Neural cell (in vitro differentiated cells): ENCODE measurements around the gene SET. TPM values are rescaled to one million over a fixed set of nuclear protein-coding genes. Genes with fewer than 3 reads are reported as not detected.

Source experiments
- H2AFZ ChIP-seq: fragments of 200-600, 300-800 bp; sonication (generic), shearing (Covaris generic); 2 replicates; pipeline ENCODE4 v1.6.0; 2014; ENCODE audit warnings: low read depth, mild to moderate bottlenecking, antibody characterized with exemption, low read length, moderate library complexity
- H3F3A ChIP-seq: fragments of 200-600 bp; shearing (Covaris generic); 2 replicates; pipeline ENCODE4 v1.6.1; 2016; ENCODE audit warnings: mild to moderate bottlenecking, moderate library complexity, mixed read lengths, antibody characterized with exemption, low read length; ENCODE audit not compliant: insufficient read depth, poor library complexity, severe bottlenecking
- H3K27ac ChIP-seq: fragments of 200-600, 300-800 bp; sonication (generic), shearing (Covaris generic); 2 replicates; pipeline ENCODE4 v1.5.1; 2014; ENCODE audit warnings: mild to moderate bottlenecking, low read length, moderate library complexity
- H3K27me3 ChIP-seq: fragments of 300-800, 200-600 bp; sonication (generic), shearing (Covaris generic); 2 replicates; pipeline ENCODE4 v1.6.0; 2014; ENCODE audit warnings: mild to moderate bottlenecking, low read depth, low read length, moderate library complexity; ENCODE audit not compliant: insufficient read depth
- H3K36me3 ChIP-seq: fragments of 300-800, 200-600 bp; sonication (generic), shearing (Covaris generic); 2 replicates; pipeline ENCODE4 v1.5.1; 2014; ENCODE audit warnings: mild to moderate bottlenecking, antibody characterized with exemption, low read length, moderate library complexity; ENCODE audit not compliant: insufficient read depth
- H3K4me2 ChIP-seq: fragments of 300-800, 200-600 bp; sonication (generic), shearing (Covaris generic); 2 replicates; pipeline ENCODE4 v1.6.0; 2014; ENCODE audit warnings: mild to moderate bottlenecking, low read length
- H3K4me3 ChIP-seq: fragments of 300-800, 200-600 bp; sonication (generic), shearing (Covaris generic); 2 replicates; pipeline ENCODE4 v1.5.1; 2014; ENCODE audit warnings: mild to moderate bottlenecking, low read length, moderate library complexity
- H3K79me2 ChIP-seq: fragments of 200-600 bp; shearing (Covaris generic); replicated peaks from 2 replicates; pipeline ENCODE4 v1.6.0; 2014; ENCODE audit warnings: mild to moderate bottlenecking, low read length, moderate library complexity; ENCODE audit not compliant: insufficient read depth
- H3K9ac ChIP-seq: fragments of 300-800, 200-600 bp; sonication (generic), shearing (Covaris generic); 2 replicates; pipeline ENCODE4 v1.6.1; 2016; ENCODE audit warnings: mild to moderate bottlenecking, low read length, mixed read lengths
- H3K9me2 ChIP-seq: fragments of 200-600 bp; shearing (Covaris generic); 2 replicates; pipeline ENCODE4 v1.6.1; 2016; ENCODE audit warnings: mild to moderate bottlenecking, low read length, mixed read lengths; ENCODE audit not compliant: insufficient read depth
- H3K9me3 ChIP-seq: fragments of 200-600, 300-800 bp; sonication (generic), shearing (Covaris generic); 2 replicates; pipeline ENCODE4 v1.6.1; 2016; ENCODE audit warnings: mild to moderate bottlenecking, mixed run types, low read length, moderate library complexity, mixed read lengths
- H4K20me1 ChIP-seq: fragments of 200-600 bp; shearing (Covaris generic); 2 replicates; pipeline ENCODE4 v1.6.1; 2016; ENCODE audit warnings: mild to moderate bottlenecking, mixed run types; ENCODE audit not compliant: insufficient read depth
- CTCF ChIP-seq: fragments of 450-650 bp; IDR thresholded peaks from 2 replicates; pipeline ENCODE4 v1.5.1; 2014; ENCODE audit warnings: antibody characterized with exemption, mild to moderate bottlenecking, moderate library complexity; ENCODE audit not compliant: poor library complexity, severe bottlenecking
- EP300 ChIP-seq: fragments of 450-650 bp; conservative IDR thresholded peaks from 2 replicates; pipeline ENCODE4 v1.6.1; 2014; ENCODE audit warnings: antibody characterized with exemption, mild to moderate bottlenecking, moderate library complexity; ENCODE audit not compliant: poor library complexity, severe bottlenecking
- EZH2 ChIP-seq: fragments of 200-600, 300-800 bp; shearing (Covaris generic), sonication (generic); IDR thresholded peaks from 2 replicates; pipeline ENCODE4 v1.6.1; 2014; ENCODE audit warnings: antibody characterized with exemption, low read length, borderline replicate concordance, mild to moderate bottlenecking; ENCODE audit not compliant: insufficient read depth, poor library complexity, severe bottlenecking
- MXI1 ChIP-seq: fragments of 450-650 bp; conservative IDR thresholded peaks from 2 replicates; pipeline ENCODE4 v1.6.1; 2014; ENCODE audit warnings: antibody characterized with exemption, mild to moderate bottlenecking; ENCODE audit not compliant: poor library complexity, severe bottlenecking
- POLR2AphosphoS5 ChIP-seq: IDR thresholded peaks from 2 replicates; pipeline ENCODE4 v1.6.1; 2012
- RAD21 ChIP-seq: fragments of 450-650 bp; conservative IDR thresholded peaks from 2 replicates; pipeline ENCODE4 v1.6.1; 2014; ENCODE audit warnings: antibody characterized with exemption, mild to moderate bottlenecking, moderate library complexity
- REST ChIP-seq: IDR thresholded peaks from 2 replicates; pipeline ENCODE4 v1.6.1; 2012; ENCODE audit warnings: borderline replicate concordance
- SMC3 ChIP-seq: fragments of 450-650 bp; conservative IDR thresholded peaks from 2 replicates; pipeline ENCODE4 v1.6.1; 2014; ENCODE audit warnings: antibody characterized with exemption, mild to moderate bottlenecking, moderate library complexity; ENCODE audit not compliant: poor library complexity
- TAF1 ChIP-seq: IDR thresholded peaks from 2 replicates; pipeline ENCODE4 v1.6.1; 2012; ENCODE audit warnings: low read depth
- polyA plus RNA-seq: library from polyadenylated mRNA; depleted of rRNA; stranded (reverse); fragments of >200 nt; gene quantifications from 2 replicates; pipeline ENCODE4 v1.2.3, GENCODE V29; 2014

SET gene
- polyA plus RNA-seq, 1 donor from 2014 or later = 855 TPM

GRCh38 chr9:128683340-128684064 is 5.5 kb upstream of the SET start:
- no peak overlapping the region for H2AFZ ChIP-seq
- no peaks in the 10 kb centered on the region for H3K9me3 ChIP-seq
- no peaks in the 10 kb centered on the region for H3K9me2 ChIP-seq
- H3K4me2 ChIP-seq = no peak overlapping the region
- H3K27me3 ChIP-seq = no peaks in the 10 kb centered on the region
- H3K9ac ChIP-seq = no peak overlapping the region
- no peak overlapping the region for H3K27ac ChIP-seq
- no peaks in the 10 kb centered on the region for H4K20me1 ChIP-seq
- no peaks in the 10 kb centered on the region for H3K36me3 ChIP-seq
- H3F3A ChIP-seq = no peaks in the 10 kb centered on the region
- no peak for TF ChIP-seq TAF1
- no peak for TF ChIP-seq EZH2
- TF ChIP-seq POLR2AphosphoS5 = no peak
- TF ChIP-seq RAD21 = no peak
- no peaks in the 10 kb centered on the region for H3K79me2 ChIP-seq
- H3K4me3 ChIP-seq = peak overlapping the region; percentile 39

- no peaks in the 10 kb centered on the region for H3F3A ChIP-seq
- H3K4me2 ChIP-seq = no peak overlapping the region
Observed at GRCh38 chr9:128684065-128684324, 5.0 kb upstream of the SET start.

More at GRCh38 chr9:128684065-128684324, 5.0 kb upstream of the SET start:
- H3K79me2 ChIP-seq = no peaks in the 10 kb centered on the region
- H3K36me3 ChIP-seq = no peaks in the 10 kb centered on the region
- H3K9me2 ChIP-seq = no peaks in the 10 kb centered on the region
- H3K9me3 ChIP-seq = no peaks in the 10 kb centered on the region
- H3K9ac ChIP-seq = no peak overlapping the region
- no peaks in the 10 kb centered on the region for H3K27me3 ChIP-seq
- no peak for TF ChIP-seq EZH2
- TF ChIP-seq EP300 = no peak
- TF ChIP-seq REST = no peak
- TF ChIP-seq MXI1 = no peak
- TF ChIP-seq TAF1 = no peak
- TF ChIP-seq RAD21 = no peak
- no peak for TF ChIP-seq CTCF
- no peak for TF ChIP-seq POLR2AphosphoS5
- no peak for TF ChIP-seq SMC3
- H2AFZ ChIP-seq = no peak overlapping the region
- no peaks in the 10 kb centered on the region for H4K20me1 ChIP-seq
- no peak overlapping the region for H3K27ac ChIP-seq
- peak overlapping the region; percentile 39 for H3K4me3 ChIP-seq
